WERI-Rb-1 (cell line): ENCODE data around the gene ECSIT.
A peak's percentile ranks its signal among the peaks of the same experiment; 100 is the strongest.

ENCODE experiments used
- DNase-seq: peaks from one replicate; pipeline ENCODE4 v3.0.0-alpha.2; 2020
- H3K27ac ChIP-seq: fragments of 250-450 bp; sonication (Bioruptor Pico); 2 replicates; pipeline ENCODE4 v1.5.1; 2020; ENCODE audit warnings: mild to moderate bottlenecking, moderate library complexity
- H3K27me3 ChIP-seq: fragments of 250-450 bp; sonication (Bioruptor Pico); 2 replicates; pipeline ENCODE4 v1.5.1; 2021; ENCODE audit warnings: mild to moderate bottlenecking, low read depth, moderate library complexity; ENCODE audit not compliant: insufficient read depth, severe bottlenecking
- H3K36me3 ChIP-seq: fragments of 250-450 bp; sonication (Bioruptor Pico); 2 replicates; pipeline ENCODE4 v1.5.1; 2020; ENCODE audit warnings: mild to moderate bottlenecking, moderate library complexity
- H3K4me3 ChIP-seq: 2 replicates; pipeline ENCODE4 v1.5.1; 2011; ENCODE audit warnings: low read depth, mild to moderate bottlenecking, control low read depth, low read length
- H3K9me3 ChIP-seq: fragments of 250-450 bp; sonication (Bioruptor Pico); 2 replicates; pipeline ENCODE4 v1.5.1; 2021; ENCODE audit warnings: mild to moderate bottlenecking, moderate library complexity; ENCODE audit not compliant: severe bottlenecking
- TF ChIP-seq, protein P1 (sequence below): IDR thresholded peaks from 2 replicates; pipeline ENCODE4 v1.5.1; 2011; ENCODE audit warnings: low read depth, mild to moderate bottlenecking, control low read depth, inconsistent platforms, low read length

The ECSIT gene

DNA sequence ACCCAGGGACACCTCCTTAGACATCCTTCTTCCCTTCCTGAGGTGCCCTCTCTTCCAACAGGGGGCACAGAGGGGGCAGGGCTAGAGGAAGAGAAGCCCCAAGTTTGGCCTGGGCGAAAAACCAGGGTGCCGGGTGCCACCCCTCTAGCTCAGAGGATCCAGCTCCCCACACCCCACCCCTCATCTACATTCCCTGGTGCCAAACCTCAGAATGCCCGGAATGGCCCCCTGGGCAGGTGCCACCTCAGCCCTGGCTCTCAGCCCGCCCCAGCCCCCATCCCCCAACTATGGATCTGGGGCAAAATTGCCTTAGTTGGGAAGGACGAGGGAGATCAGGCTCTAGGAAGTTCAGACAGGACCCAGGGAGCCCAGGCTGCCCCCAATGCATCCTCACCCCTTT lies 11.7 kb upstream of the ECSIT start:
- Histone ChIP-seq H3K9me3 (no peaks in the 10 kb centered on the region), H3K27me3 (no peaks in the 10 kb centered on the region), H3K27ac (no peak overlapping the region; the same call in 1 of the 2 replicates), H3K36me3 (no peaks in the 10 kb centered on the region), H3K4me3 (no peak overlapping the region)
- DNase-seq: no peak
- TF ChIP-seq, protein P1, sequence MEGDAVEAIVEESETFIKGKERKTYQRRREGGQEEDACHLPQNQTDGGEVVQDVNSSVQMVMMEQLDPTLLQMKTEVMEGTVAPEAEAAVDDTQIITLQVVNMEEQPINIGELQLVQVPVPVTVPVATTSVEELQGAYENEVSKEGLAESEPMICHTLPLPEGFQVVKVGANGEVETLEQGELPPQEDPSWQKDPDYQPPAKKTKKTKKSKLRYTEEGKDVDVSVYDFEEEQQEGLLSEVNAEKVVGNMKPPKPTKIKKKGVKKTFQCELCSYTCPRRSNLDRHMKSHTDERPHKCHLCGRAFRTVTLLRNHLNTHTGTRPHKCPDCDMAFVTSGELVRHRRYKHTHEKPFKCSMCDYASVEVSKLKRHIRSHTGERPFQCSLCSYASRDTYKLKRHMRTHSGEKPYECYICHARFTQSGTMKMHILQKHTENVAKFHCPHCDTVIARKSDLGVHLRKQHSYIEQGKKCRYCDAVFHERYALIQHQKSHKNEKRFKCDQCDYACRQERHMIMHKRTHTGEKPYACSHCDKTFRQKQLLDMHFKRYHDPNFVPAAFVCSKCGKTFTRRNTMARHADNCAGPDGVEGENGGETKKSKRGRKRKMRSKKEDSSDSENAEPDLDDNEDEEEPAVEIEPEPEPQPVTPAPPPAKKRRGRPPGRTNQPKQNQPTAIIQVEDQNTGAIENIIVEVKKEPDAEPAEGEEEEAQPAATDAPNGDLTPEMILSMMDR: no peak

DNA sequence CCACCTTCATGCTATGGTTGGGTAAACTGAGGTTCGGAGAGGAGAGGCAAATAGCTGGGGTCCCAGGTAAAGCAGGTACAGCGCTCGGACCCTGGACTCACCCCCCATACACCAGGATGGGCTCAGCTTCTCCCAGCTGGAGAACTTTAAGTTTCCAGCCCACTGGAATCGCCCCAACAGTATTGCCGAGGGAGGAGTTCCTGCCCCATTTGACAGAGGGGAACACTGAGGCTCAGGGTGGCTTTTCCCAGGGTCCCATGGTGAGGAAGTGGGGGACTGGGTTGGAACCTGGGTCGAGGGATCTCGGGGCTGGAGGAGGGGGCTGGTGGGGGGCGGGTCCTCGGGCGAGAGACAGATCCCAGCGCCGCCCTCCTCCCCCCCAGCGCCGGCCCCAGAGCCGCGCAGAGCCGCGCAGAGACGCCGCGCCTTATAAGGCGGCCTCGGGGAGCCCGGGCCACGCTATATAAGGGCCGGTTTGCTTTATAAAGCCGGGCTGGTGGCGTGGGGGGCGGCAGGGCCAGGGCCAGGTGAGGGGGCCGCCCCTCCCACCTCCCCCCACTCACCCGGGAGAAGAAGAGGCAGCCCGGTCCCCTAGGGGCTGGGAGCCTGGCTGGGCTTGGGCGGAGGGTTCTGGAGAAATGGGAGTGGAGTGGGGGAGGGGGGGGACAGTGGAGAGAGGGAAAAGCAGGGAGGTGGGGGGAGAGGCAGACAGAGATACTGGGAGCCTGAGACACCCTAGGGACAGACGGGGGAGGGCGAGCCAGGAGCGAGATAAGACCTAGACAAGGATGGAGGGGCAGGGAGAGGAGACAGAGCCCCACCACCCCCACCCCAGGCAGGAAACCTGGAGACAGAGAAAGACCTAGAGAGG lies 10.8 kb upstream of the ECSIT start:
- Histone ChIP-seq H3K9me3 (no peaks in the 10 kb centered on the region), H3K36me3 (no peaks in the 10 kb centered on the region), H3K27me3 (no peaks in the 10 kb centered on the region), H3K4me3 (peak overlapping the region; percentile 38), H3K27ac (peak overlapping the region; percentile 66)
- TF ChIP-seq, protein P1: no peak
- peak; percentile 68 for DNase-seq

DNA sequence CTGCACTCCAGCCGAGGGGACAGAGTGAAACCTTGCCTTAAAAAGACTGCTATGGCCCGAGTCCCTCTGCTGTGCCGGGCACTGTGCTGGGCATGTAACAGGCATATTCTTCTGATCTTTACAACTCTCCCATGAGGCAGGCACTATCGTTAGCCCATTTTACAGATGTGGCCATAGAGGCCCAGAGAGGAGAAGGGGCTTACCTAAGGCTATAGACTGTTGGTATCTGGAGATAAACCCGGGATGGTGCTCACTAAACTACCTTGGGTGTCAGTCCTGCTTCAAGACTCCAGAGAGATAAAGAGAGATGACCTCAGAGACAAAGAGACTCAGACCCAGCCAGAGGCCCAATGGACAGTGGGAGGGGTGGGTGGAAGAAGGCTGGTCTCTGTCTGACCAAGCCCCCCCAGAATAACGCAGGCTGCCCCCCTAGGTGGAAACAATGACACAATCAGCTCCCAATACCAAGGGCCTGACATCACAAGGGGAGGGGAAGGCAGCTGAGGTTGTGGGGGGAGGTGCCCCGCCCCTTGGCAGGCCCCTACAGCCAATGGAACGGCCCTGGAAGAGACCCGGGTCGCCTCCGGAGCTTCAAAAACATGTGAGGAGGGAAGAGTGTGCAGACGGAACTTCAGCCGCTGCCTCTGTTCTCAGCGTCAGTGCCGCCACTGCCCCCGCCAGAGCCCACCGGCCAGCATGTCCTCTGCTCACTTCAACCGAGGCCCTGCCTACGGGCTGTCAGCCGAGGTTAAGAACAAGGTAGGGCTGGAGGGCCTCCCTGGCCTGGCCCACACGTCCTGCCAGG lies 9.5 kb upstream of the ECSIT start, which contains the start of gene CNN1:
CNN1 (plus strand) TSS at position 620 of the 805 bp plus-strand sequence; CDS start at position 697, 77 bp downstream.
- no peaks in the 10 kb centered on the region for H3K36me3 ChIP-seq
- TF ChIP-seq, protein P1: no peak
- no peak within 1 kb of the TSS for H3K27ac ChIP-seq
- H3K4me3 ChIP-seq: peak within 1 kb of the TSS; percentile 38; the same call in 1 of the 2 replicates
- H3K9me3 ChIP-seq: no peaks in the 10 kb centered on the region
- H3K27me3 ChIP-seq: no peaks in the 10 kb centered on the region
- peak; percentile 22 for DNase-seq

DNA sequence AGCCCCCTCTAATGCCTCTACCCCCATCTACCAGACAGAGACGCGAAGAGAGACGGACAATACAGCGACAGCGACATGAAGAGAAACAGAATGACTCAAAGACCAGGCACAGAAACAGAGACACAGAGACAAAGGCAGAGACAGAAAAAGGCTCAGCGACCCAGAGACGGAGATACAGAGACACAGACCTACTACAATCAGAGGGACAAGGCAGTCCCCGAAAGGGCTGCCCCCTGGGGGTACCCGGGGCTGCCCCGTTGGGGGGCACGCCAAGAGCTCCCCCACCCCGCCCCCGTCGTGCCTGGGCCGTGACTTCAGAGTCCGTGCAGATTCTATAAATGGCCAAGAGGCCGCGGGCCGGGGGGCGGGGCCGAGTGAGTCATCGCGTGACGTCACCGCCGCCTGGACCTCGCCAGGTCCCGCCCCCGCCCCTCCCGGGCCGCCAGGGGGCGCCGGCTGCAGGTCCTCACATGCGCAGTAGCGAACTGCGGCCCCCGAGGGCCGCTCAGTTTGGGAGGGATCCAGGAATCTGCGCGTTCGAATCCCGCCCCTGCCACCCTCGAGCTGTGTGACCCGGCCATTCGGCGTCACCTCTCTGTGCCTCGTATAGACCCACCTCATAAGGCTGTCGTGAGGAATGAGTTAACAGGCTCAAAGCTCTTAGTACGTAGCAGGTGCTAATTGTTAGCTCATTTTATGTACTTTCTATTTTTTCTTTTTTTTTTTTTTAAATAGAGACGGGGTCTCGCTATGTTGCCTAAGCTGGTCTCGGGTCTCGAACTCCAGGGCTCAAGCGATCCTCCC lies 7.1 kb upstream of the ECSIT start:
- Histone ChIP-seq H3K4me3 (peak overlapping the region; percentile 36), H3K27me3 (no peaks in the 10 kb centered on the region), H3K27ac (peak overlapping the region; percentile 43; the same call in 1 of the 2 replicates), H3K9me3 (no peaks in the 10 kb centered on the region), H3K36me3 (no peaks in the 10 kb centered on the region)
- TF ChIP-seq, protein P1: peak; percentile 87
- DNase-seq: peak; percentile 88

DNA sequence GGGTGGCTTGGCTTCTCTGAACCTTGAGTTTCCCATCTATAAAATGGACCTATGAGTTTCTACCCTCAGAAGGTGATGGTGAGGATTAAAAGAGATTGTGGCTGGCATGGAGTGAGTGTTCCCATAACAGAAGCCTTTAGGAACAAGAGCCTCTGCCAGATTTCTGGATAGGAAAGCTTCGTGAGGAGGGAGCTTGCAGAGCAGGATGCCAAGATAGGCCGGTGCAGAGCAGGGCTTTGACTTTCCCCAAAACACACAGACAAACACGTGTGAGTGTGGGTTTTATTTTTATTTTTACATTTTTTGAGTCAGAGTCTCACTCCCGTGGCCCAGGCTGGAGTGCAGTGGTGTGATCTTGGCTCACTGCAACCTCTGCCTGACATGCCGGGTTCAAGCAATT lies 6.0 kb upstream of the ECSIT start:
- Histone ChIP-seq H3K36me3 (no peaks in the 10 kb centered on the region), H3K27me3 (no peaks in the 10 kb centered on the region), H3K4me3 (no peak overlapping the region), H3K9me3 (no peaks in the 10 kb centered on the region), H3K27ac (no peak overlapping the region)
- TF ChIP-seq, protein P1: no peak
- no peak for DNase-seq
